Gastrocnemius medialis (tissue), 4 donors: ENCODE results near the gene CENPP. TPM values are rescaled to one million over a fixed set of nuclear protein-coding genes. Genes with fewer than 3 reads are reported as not detected.

Experiments used
- ATAC-seq, 2 donors: fragments of 150-250 bp; one replicate each; pipeline ENCODE4 v1.9.1; 2016
- DNase-seq, 2 donors: peaks; one replicate each; pipeline ENCODE4 v3.0.0-alpha.2; 2019
- H3K27ac ChIP-seq, 4 donors: fragments of 200-600 bp; sonication (generic); 1 replicate in 1 of 4; 2 replicates in 3 of 4; pipeline ENCODE4 v1.5.1; 2016 to 2018; ENCODE audit warnings: mild to moderate bottlenecking in 2 of 4, moderate library complexity in 1 of 4
- H3K27me3 ChIP-seq, 3 donors: fragments of 200-600 bp; sonication (generic) in 2 of 3; 1 replicate in 1 of 3; 2 replicates in 2 of 3; pipeline versions ENCODE4 v1.5.1 to v1.6.0; 2016 to 2019; ENCODE audit warnings: mild to moderate bottlenecking in 1 of 3, moderate library complexity in 1 of 3
- H3K36me3 ChIP-seq, 2 donors: fragments of 200-600 bp; sonication (generic) in 1 of 2; one replicate each; pipeline ENCODE4 v1.5.1; 2017 to 2018
- H3K4me1 ChIP-seq, 2 donors: fragments of 200-600 bp; sonication (generic) in 1 of 2; one replicate each; pipeline ENCODE4 v1.5.1; 2016 to 2017; ENCODE audit warnings: mild to moderate bottlenecking in 2 of 2
- H3K4me3 ChIP-seq, 4 donors: fragments of 200-600 bp; sonication (generic) in 3 of 4; 1 replicate in 1 of 4; 2 replicates in 3 of 4; pipeline ENCODE4 v1.5.1; 2016 to 2019; ENCODE audit warnings: mild to moderate bottlenecking in 2 of 4
- H3K9me3 ChIP-seq, 3 donors: fragments of 200-600 bp; sonication (generic) in 2 of 3; 1 replicate in 1 of 3; 2 replicates in 2 of 3; pipeline ENCODE4 v1.5.1; 2016 to 2019
- POLR2A ChIP-seq, 2 donors: fragments of 450-650 bp; IDR thresholded peaks; one replicate each; pipeline ENCODE4 v1.6.1; 2017; ENCODE audit warnings: antibody characterized with exemption in 2 of 2, mild to moderate bottlenecking in 2 of 2, moderate library complexity in 2 of 2
- in situ Hi-C, 4 donors: fragments of 200-750 bp; cut with MboI; loops; one replicate each; pipeline versions ENCODE4 v1.15.0 to v1.8.0; 2017; ENCODE audit warnings: low sequenced_read_pairs in 4 of 4
- intact Hi-C: fragments of 100-400 bp; cut with DNase I; formaldehyde crosslinking; loops from one replicate; pipeline ENCODE4 v1.15.1; 2023; ENCODE audit warnings: low total_unique reads
- total RNA-seq, 4 donors: library from RNA; depleted of rRNA; stranded (reverse); fragments of >200 nt; gene quantifications; one replicate each; pipeline versions ENCODE4 v1.1.0 to v1.2.3, GENCODE V29; 2016
- TF ChIP-seq, protein P1 (sequence below), 5 experiments: fragments of 450-650 bp in 3 of 5; fragments of 200-600 bp in 2 of 5; sonication (generic) in 2 of 5; IDR thresholded peaks in 4 of 5; conservative IDR thresholded peaks in 1 of 5; 1 replicate in 4 of 5; 2 replicates in 1 of 5; pipeline ENCODE4 v1.5.1; 2016 to 2019; ENCODE audit warnings: antibody characterized with exemption in 5 of 5, mild to moderate bottlenecking in 3 of 5, moderate library complexity in 3 of 5

The CENPP gene
- total RNA-seq, 4 donors from 2014 or later, result 1.8 to 11.5 (median 8.7) TPM

DNA sequence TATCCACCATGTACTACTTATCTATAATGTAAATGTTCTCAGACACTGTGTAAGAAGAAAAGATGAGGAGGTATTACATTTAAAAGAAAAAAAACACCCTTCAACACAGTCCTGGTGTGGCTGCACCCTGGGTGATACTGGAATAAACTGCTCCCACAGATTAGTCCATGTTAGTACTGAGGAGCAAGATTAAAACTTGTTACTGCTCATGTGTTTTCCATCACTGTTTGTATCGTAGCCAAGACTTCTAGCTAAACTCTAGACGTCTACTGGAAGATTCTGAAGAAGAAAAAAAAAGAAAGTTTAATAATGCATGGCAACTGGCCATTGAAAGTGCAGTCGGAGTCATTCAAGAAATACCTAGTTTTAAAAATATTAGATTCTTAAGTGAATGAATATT, 156.6 kb downstream of the CENPP start, which contains the start of gene ASPN:
Gene ASPN (minus strand): TSS at position 178 of the 400 bp plus-strand sequence.
- no peaks in the 10 kb centered on the region for H3K27me3 ChIP-seq
- no peak for ATAC-seq
- H3K27ac ChIP-seq, result peak within 1 kb of the TSS; percentile 12 to 64 (median 55)
- H3K4me3 ChIP-seq, result peak within 1 kb of the TSS in 2 of 4 donors; percentile 11 to 26
- H3K4me1 ChIP-seq, result peaks cover 13 to 24% of the 10 kb centered on the region in 2 donors
- no peaks in the 10 kb centered on the region for H3K36me3 ChIP-seq
- in situ Hi-C loops, result no loop called here
- no peak for DNase-seq
- no peak for TF ChIP-seq POLR2A (IDR thresholded peaks at IDR 0.05)
- TF ChIP-seq, protein P1, sequence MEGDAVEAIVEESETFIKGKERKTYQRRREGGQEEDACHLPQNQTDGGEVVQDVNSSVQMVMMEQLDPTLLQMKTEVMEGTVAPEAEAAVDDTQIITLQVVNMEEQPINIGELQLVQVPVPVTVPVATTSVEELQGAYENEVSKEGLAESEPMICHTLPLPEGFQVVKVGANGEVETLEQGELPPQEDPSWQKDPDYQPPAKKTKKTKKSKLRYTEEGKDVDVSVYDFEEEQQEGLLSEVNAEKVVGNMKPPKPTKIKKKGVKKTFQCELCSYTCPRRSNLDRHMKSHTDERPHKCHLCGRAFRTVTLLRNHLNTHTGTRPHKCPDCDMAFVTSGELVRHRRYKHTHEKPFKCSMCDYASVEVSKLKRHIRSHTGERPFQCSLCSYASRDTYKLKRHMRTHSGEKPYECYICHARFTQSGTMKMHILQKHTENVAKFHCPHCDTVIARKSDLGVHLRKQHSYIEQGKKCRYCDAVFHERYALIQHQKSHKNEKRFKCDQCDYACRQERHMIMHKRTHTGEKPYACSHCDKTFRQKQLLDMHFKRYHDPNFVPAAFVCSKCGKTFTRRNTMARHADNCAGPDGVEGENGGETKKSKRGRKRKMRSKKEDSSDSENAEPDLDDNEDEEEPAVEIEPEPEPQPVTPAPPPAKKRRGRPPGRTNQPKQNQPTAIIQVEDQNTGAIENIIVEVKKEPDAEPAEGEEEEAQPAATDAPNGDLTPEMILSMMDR (IDR thresholded peaks at IDR 0.05 in 4 of 5, conservative IDR thresholded peaks at IDR 0.05 in 1 of 5), result no peak
- intact Hi-C loops, result no loop called here
- no peaks in the 10 kb centered on the region for H3K9me3 ChIP-seq

DNA sequence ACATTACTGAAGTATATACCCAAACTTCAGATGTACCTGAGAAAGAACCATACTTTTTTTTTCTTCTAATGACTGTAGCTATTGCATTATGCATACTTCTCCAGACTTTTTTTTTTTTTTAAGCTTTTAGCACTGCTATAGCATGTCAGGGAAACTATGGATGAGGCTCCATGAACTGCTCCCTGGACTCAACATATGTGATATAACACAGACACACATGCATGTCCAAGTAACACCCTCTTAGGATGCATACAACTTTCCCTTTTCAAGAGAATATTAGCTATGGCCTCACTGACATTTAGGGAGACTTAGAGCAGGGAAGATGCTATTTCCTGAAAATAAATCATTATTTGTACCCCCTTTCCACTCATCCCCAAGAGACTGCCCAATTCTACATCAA, 157.1 kb downstream of the CENPP start:
- ATAC-seq (no peak), DNase-seq (no peak)
- in situ Hi-C loops, result no loop called here
- no peaks in the 10 kb centered on the region for H3K9me3 ChIP-seq
- H3K4me3 ChIP-seq, result no peak overlapping the region
- TF ChIP-seq POLR2A (IDR thresholded peaks at IDR 0.05), result no peak
- TF ChIP-seq, protein P1 (IDR thresholded peaks at IDR 0.05 in 4 of 5, conservative IDR thresholded peaks at IDR 0.05 in 1 of 5), result no peak
- peaks cover 13 to 24% of the 10 kb centered on the region in 2 donors for H3K4me1 ChIP-seq
- H3K27ac ChIP-seq, result no peak overlapping the region
- no peaks in the 10 kb centered on the region for H3K27me3 ChIP-seq
- intact Hi-C loops, result no loop called here
- H3K36me3 ChIP-seq, result no peaks in the 10 kb centered on the region

DNA sequence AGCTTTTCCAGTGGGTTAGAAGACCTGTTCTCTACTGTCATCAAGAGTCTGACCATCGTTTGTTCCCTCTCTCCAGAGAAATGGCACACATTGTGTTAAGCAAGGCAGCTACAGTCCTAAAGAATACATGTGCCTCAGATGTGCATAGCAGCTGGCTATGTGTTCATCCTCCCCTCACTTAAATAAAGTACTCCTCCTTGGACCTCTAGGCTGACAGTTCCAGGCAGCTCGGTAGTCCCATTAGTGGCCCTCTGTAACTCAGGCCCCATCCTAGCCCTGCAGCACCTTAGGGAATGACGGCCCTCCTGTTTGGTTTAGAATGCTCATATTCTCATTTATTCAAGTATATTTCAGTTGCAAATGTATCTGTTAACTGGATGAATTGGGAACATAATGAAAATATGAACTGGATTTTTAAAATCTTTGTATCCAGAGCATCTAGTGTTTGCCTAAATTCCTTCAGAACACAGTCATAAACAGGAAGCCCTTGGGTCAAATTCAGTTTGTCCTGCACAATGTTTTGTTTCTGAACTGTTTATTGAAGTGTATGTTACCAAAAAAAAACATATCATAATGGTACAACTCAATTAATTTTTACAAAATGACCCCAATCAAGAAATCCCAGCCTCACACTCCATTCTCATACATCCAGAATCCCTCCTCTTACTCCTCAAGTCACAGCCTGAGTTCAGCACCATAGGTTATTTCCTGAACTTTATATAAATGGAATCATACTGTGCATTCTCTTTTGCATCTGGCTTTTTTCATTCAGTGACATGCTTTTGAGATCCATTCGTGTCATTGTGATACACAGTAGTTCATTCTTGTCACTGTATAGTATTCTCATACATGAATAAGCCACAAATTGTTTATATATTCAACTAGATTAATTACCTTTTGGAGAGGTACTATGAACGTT, 158.1 kb downstream of the CENPP start:
- in situ Hi-C loops (no loop called here), intact Hi-C loops (no loop called here)
- no peak for ATAC-seq
- Histone ChIP-seq H3K27ac (peak overlapping the region in 1 of 4 donors; percentile 33), H3K36me3 (no peaks in the 10 kb centered on the region), H3K27me3 (no peaks in the 10 kb centered on the region), H3K9me3 (no peaks in the 10 kb centered on the region), H3K4me3 (no peak overlapping the region), H3K4me1 (peaks cover 16 to 24% of the 10 kb centered on the region in 2 donors)
- no peak for DNase-seq
- TF ChIP-seq POLR2A (IDR thresholded peaks at IDR 0.05), result no peak
- TF ChIP-seq, protein P1 (IDR thresholded peaks at IDR 0.05 in 4 of 5, conservative IDR thresholded peaks at IDR 0.05 in 1 of 5), result no peak

DNA sequence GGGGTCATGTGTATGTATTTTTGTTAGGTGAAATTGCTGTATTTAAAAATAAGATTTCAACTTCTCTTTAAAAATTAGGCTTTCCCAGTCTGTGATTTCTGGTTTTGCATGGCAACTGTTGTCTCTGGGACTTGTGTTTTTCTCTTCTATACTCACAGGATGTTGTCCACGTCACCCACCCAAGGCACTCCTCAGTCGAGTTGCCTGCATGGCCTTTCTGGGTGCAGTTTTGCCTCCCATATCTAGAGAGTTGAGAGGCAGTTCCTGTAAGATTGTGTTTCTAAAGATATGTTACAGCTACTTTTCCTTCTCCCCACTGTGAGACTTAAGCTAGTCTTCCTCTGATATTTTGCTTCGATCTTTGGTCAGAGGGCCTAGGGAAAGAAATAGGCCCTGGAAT, 158.8 kb downstream of the CENPP start:
- Histone ChIP-seq H3K27ac (peak overlapping the region in 1 of 4 donors; percentile 2), H3K36me3 (no peaks in the 10 kb centered on the region), H3K9me3 (no peaks in the 10 kb centered on the region), H3K27me3 (no peaks in the 10 kb centered on the region), H3K4me3 (no peak overlapping the region), H3K4me1 (peaks cover 16 to 20% of the 10 kb centered on the region in 2 donors)
- TF ChIP-seq, protein P1 (IDR thresholded peaks at IDR 0.05 in 4 of 5, conservative IDR thresholded peaks at IDR 0.05 in 1 of 5), result no peak
- TF ChIP-seq POLR2A (IDR thresholded peaks at IDR 0.05), result no peak
- ATAC-seq (no peak), DNase-seq (no peak)
- in situ Hi-C loops (no loop called here), intact Hi-C loops (no loop called here)
